ENCODE data around the gene NEUROD4.

NEUROD4 gene, protein sequence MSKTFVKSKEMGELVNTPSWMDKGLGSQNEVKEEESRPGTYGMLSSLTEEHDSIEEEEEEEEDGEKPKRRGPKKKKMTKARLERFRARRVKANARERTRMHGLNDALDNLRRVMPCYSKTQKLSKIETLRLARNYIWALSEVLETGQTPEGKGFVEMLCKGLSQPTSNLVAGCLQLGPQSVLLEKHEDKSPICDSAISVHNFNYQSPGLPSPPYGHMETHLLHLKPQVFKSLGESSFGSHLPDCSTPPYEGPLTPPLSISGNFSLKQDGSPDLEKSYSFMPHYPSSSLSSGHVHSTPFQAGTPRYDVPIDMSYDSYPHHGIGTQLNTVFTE

DNA sequence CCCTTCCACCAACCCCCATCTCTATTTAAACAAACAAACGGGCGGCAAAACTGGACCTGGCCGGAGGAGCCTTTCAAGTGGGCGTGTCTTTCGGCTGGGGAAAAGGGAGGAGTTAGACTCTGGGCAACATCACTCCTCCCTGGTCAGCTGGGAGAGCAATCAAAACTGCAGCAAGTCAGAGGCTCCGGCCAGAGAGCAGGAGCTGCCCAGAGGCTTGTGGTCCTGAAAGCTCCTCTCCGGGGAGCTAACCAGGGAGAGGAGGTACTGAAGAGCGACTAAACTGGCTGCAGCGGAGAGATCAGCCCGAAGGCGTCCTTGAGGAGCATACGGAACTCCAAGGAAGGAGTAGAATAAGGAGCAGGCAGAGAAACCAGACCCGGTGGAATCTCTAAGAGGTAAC is at the start of gene NEUROD4:
TSS of gene NEUROD4 (plus strand) at position 191 of the 400 bp plus-strand sequence. CDS start 6,466 bp downstream, outside the sequence.
- no peak within 1 kb of the TSS for H3K4me2 ChIP-seq (ENCODE audit: low read depth, low read length, poor library complexity, severe bottlenecking)
- H3K9ac ChIP-seq (ENCODE audit: low read length), result no peak within 1 kb of the TSS
- H3F3A ChIP-seq (ENCODE audit: insufficient read depth), result no peaks in the 10 kb centered on the region
- no peaks in the 10 kb centered on the region for H3K9me2 ChIP-seq (replicated peaks; ENCODE audit: insufficient read depth, low read length)
- no peak for TF ChIP-seq EZH2phosphoT487 (conservative IDR thresholded peaks at IDR 0.05; ENCODE audit: low read length)
- TF ChIP-seq, protein P1, sequence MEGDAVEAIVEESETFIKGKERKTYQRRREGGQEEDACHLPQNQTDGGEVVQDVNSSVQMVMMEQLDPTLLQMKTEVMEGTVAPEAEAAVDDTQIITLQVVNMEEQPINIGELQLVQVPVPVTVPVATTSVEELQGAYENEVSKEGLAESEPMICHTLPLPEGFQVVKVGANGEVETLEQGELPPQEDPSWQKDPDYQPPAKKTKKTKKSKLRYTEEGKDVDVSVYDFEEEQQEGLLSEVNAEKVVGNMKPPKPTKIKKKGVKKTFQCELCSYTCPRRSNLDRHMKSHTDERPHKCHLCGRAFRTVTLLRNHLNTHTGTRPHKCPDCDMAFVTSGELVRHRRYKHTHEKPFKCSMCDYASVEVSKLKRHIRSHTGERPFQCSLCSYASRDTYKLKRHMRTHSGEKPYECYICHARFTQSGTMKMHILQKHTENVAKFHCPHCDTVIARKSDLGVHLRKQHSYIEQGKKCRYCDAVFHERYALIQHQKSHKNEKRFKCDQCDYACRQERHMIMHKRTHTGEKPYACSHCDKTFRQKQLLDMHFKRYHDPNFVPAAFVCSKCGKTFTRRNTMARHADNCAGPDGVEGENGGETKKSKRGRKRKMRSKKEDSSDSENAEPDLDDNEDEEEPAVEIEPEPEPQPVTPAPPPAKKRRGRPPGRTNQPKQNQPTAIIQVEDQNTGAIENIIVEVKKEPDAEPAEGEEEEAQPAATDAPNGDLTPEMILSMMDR (IDR thresholded peaks at IDR 0.05; ENCODE audit: insufficient read depth, low read length, poor library complexity, severe bottlenecking), result no peak
- no peak within 1 kb of the TSS for H2AFZ ChIP-seq (ENCODE audit: low read depth, low read length, severe bottlenecking)
- no peaks in the 10 kb centered on the region for H3K27me3 ChIP-seq (ENCODE audit: low read length)
- H3K9me3 ChIP-seq (ENCODE audit: insufficient read depth, low read length), result no peaks in the 10 kb centered on the region
- H4K20me1 ChIP-seq (ENCODE audit: low read depth, low read length), result no peaks in the 10 kb centered on the region
- H3K36me3 ChIP-seq (ENCODE audit: low read length), result no peaks in the 10 kb centered on the region
- no peaks in the 10 kb centered on the region for H3K79me2 ChIP-seq (ENCODE audit: insufficient read depth, low read length)
- no peak within 1 kb of the TSS for H3K27ac ChIP-seq (ENCODE audit: low read depth, low read length)
- H3K4me3 ChIP-seq (ENCODE audit: insufficient read depth, low read length, poor library complexity, severe bottlenecking), result no peak within 1 kb of the TSS

DNA sequence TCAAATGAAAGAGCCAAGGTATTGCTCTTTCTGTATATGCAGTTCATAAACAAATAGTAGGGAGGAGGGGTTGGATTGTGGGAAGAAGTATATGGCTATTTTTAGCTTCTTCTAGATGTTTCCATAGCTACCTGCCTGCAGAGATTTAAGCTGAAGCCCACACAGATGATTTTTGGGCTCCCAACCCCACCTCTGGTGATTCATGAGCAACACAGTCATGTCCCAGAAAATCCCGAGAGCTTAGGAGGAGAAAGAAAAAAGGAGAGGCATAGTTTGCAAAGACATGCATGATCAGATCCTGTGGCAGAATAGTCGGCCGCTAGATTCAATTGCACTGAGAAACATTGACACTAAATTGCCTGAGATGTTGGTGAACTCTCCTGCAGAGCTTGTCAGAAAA is 49.0 kb upstream of the NEUROD4 start:
- Histone ChIP-seq H3K36me3 (ENCODE audit: low read length) (0 out of 2 replicates have a peak, but pooled peaks cover 11% of the 10 kb centered on the region), H2AFZ (ENCODE audit: low read depth, low read length, severe bottlenecking) (no peak overlapping the region), H3K4me3 (ENCODE audit: insufficient read depth, low read length, poor library complexity, severe bottlenecking) (no peak overlapping the region), H3K79me2 (ENCODE audit: insufficient read depth, low read length) (no peaks in the 10 kb centered on the region), H4K20me1 (ENCODE audit: low read depth, low read length) (no peaks in the 10 kb centered on the region), H3F3A (ENCODE audit: insufficient read depth) (no peaks in the 10 kb centered on the region), H3K27me3 (ENCODE audit: low read length) (no peaks in the 10 kb centered on the region), H3K27ac (ENCODE audit: low read depth, low read length) (no peak overlapping the region), H3K4me2 (ENCODE audit: low read depth, low read length, poor library complexity, severe bottlenecking) (no peak overlapping the region), H3K9me3 (ENCODE audit: insufficient read depth, low read length) (no peaks in the 10 kb centered on the region), H3K9me2 (replicated peaks; ENCODE audit: insufficient read depth, low read length) (no peaks in the 10 kb centered on the region), H3K9ac (ENCODE audit: low read length) (no peak overlapping the region)
- TF ChIP-seq, protein P1 (IDR thresholded peaks at IDR 0.05; ENCODE audit: insufficient read depth, low read length, poor library complexity, severe bottlenecking), result no peak
- TF ChIP-seq EZH2phosphoT487 (conservative IDR thresholded peaks at IDR 0.05; ENCODE audit: low read length), result no peak

DNA sequence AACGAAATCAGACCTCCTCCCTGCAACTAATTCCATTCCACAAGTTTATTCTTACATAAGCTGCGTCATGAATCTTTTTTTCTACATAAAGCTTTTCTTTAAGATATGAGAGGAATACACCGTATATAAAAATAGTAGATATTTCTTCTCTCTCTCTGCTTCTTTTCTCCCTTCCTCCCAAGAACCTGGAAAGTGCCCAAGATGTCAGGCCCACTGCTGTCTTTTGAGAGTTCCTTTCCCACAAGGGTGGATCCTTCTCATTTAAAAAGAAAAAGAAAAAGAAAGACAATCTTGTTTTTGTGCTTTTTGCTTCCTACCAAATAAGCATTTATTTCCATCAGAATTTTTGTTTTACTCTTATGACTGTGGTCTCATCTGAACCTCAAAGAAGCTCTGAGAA is 46.2 kb upstream of the NEUROD4 start:
- Histone ChIP-seq H3K27me3 (ENCODE audit: low read length) (no peaks in the 10 kb centered on the region), H2AFZ (ENCODE audit: low read depth, low read length, severe bottlenecking) (no peak overlapping the region), H4K20me1 (ENCODE audit: low read depth, low read length) (no peaks in the 10 kb centered on the region), H3K27ac (ENCODE audit: low read depth, low read length) (no peak overlapping the region), H3K9me3 (ENCODE audit: insufficient read depth, low read length) (no peaks in the 10 kb centered on the region), H3K9ac (ENCODE audit: low read length) (no peak overlapping the region), H3K4me3 (ENCODE audit: insufficient read depth, low read length, poor library complexity, severe bottlenecking) (no peak overlapping the region), H3K36me3 (ENCODE audit: low read length) (0 out of 2 replicates have a peak, but pooled peaks cover 11% of the 10 kb centered on the region), H3K4me2 (ENCODE audit: low read depth, low read length, poor library complexity, severe bottlenecking) (no peak overlapping the region), H3K9me2 (replicated peaks; ENCODE audit: insufficient read depth, low read length) (no peaks in the 10 kb centered on the region), H3F3A (ENCODE audit: insufficient read depth) (no peaks in the 10 kb centered on the region), H3K79me2 (ENCODE audit: insufficient read depth, low read length) (no peaks in the 10 kb centered on the region)
- TF ChIP-seq EZH2phosphoT487 (conservative IDR thresholded peaks at IDR 0.05; ENCODE audit: low read length), result no peak
- TF ChIP-seq, protein P1 (IDR thresholded peaks at IDR 0.05; ENCODE audit: insufficient read depth, low read length, poor library complexity, severe bottlenecking), result no peak
